Karpas-422 (cell line): ENCODE data around the gene RBFOX1. TPM values are rescaled to one million over a fixed set of nuclear protein-coding genes. Genes with fewer than 3 reads are reported as not detected.

Source experiments
- DNase-seq: peaks from one replicate; pipeline ENCODE4 v3.0.0-alpha.2; 2015
- H2AFZ ChIP-seq: fragments of 200-600 bp; sonication (generic); 2 replicates; pipeline ENCODE4 v1.6.1; 2014; ENCODE audit warnings: antibody characterized with exemption, low read length, mixed read lengths
- H3K27ac ChIP-seq: fragments of 200-600 bp; sonication (generic); 2 replicates; pipeline ENCODE4 v1.5.1; 2014; ENCODE audit warnings: mild to moderate bottlenecking, low read length, moderate library complexity
- H3K27me3 ChIP-seq: fragments of 200-600 bp; sonication (generic); 2 replicates; pipeline ENCODE4 v1.6.1; 2014; ENCODE audit warnings: low read length, mixed read lengths
- H3K36me3 ChIP-seq: fragments of 200-600 bp; sonication (generic); 2 replicates; pipeline ENCODE4 v1.6.1; 2014; ENCODE audit warnings: low read length, mixed read lengths; ENCODE audit not compliant: insufficient read depth
- H3K4me1 ChIP-seq: fragments of 200-600 bp; sonication (generic); 2 replicates; pipeline ENCODE4 v1.6.1; 2014; ENCODE audit warnings: mild to moderate bottlenecking, low read length, mixed read lengths
- H3K4me2 ChIP-seq: fragments of 200-600 bp; sonication (generic); 2 replicates; pipeline ENCODE4 v1.6.1; 2014; ENCODE audit warnings: low read length, low read depth, mild to moderate bottlenecking; ENCODE audit not compliant: poor library complexity, severe bottlenecking
- H3K4me3 ChIP-seq: fragments of 200-600 bp; sonication (generic); 2 replicates; pipeline ENCODE4 v1.5.1; 2014; ENCODE audit warnings: mild to moderate bottlenecking, antibody characterized with exemption, low read length, mixed read lengths
- H3K79me2 ChIP-seq: fragments of 200-600 bp; sonication (generic); 2 replicates; pipeline ENCODE4 v1.6.1; 2014; ENCODE audit warnings: mild to moderate bottlenecking, low read length, mixed read lengths
- H3K9ac ChIP-seq: fragments of 200-600 bp; sonication (generic); 2 replicates; pipeline ENCODE4 v1.6.0; 2014; ENCODE audit warnings: low read length
- H3K9me2 ChIP-seq: fragments of 200-600 bp; sonication (generic), shearing (Covaris generic); replicated peaks from 2 replicates; pipeline ENCODE4 v1.6.0; 2014; ENCODE audit warnings: mild to moderate bottlenecking, low read length, moderate library complexity; ENCODE audit not compliant: insufficient read depth
- H3K9me3 ChIP-seq: fragments of 300-700, 200-600 bp; sonication (generic); 2 replicates; pipeline ENCODE4 v1.6.1; 2014; ENCODE audit warnings: low read length, mixed read lengths
- H4K20me1 ChIP-seq: fragments of 200-600 bp; sonication (generic); 2 replicates; pipeline ENCODE4 v1.6.1; 2014; ENCODE audit warnings: mild to moderate bottlenecking, antibody characterized with exemption, low read length, low read depth; ENCODE audit not compliant: insufficient read depth
- total RNA-seq: library from RNA; depleted of rRNA; stranded (reverse); fragments of >200 nt; shearing (Covaris generic); gene quantifications from 2 replicates; pipeline ENCODE4 v1.2.3, GENCODE V29; 2014; ENCODE audit warnings: low replicate concordance

The RBFOX1 gene
- total RNA-seq, 1 experiment from 2014 or later = 1.3 TPM

DNA sequence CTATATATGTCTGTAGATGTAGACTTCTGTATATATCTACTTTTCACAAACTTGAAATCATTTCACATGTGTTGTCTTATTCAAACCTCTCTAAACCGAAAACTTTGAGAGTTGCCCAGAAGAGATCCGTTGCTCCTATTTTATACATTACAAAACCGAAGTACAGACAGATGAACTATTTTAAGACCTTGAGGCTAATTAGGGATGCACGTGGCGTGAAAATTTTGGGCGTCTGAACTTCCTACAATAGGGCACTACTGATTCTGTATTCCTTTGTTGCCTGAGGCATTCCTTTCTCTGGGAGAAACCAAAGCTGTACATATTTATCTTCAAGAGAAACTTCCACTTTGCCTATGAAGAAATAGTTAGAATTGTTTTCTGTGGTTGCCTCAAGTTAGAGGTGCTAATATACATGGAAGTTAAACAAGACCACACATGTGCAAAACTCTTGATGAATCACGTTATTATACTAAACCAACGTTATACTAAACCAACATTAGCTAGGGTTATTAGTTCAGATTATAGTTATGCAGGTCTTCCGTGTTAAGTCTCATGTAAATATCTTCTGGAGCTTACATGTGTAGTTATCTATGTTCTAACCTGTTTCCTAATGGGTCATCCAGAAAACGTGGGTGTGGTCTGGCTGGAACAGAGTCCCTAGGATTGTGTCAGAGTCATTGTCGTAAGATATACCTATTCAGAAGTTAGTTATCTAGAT lies 111.2 kb downstream of the RBFOX1 start:
- H3K9ac ChIP-seq = no peak overlapping the region
- H3K9me2 ChIP-seq = no peaks in the 10 kb centered on the region
- no peak overlapping the region for H3K4me2 ChIP-seq
- no peaks in the 10 kb centered on the region for H3K4me1 ChIP-seq
- H3K79me2 ChIP-seq = no peaks in the 10 kb centered on the region
- H2AFZ ChIP-seq = no peak overlapping the region
- H3K36me3 ChIP-seq = no peaks in the 10 kb centered on the region
- peaks cover 8% of the 10 kb centered on the region for H3K9me3 ChIP-seq
- no peaks in the 10 kb centered on the region for H3K27me3 ChIP-seq
- no peak overlapping the region for H3K4me3 ChIP-seq
- no peak for DNase-seq
- H3K27ac ChIP-seq = no peak overlapping the region
- H4K20me1 ChIP-seq = no peaks in the 10 kb centered on the region

DNA sequence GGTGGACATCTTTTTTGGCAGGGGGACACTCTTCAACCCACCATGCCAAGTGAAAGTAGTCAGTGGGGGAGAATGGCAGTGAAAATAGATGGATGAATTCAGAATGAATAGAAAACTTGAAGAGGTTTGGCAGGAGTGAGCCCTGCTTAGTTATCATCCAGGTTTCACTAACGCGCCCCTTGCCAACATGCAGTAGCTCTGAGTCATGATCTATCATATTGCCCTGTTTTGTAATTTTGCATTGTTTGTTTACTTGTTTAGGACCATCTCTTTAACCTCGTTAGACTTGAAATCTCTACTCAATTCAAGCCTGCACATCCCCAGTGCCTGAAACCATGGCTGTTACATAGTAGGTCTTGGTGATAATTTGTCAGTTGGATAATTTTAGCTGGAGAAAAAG lies 116.7 kb downstream of the RBFOX1 start:
- peaks cover 11% of the 10 kb centered on the region for H3K9me3 ChIP-seq
- no peak overlapping the region for H3K4me2 ChIP-seq
- no peaks in the 10 kb centered on the region for H4K20me1 ChIP-seq
- H3K4me1 ChIP-seq = no peaks in the 10 kb centered on the region
- H3K36me3 ChIP-seq = no peaks in the 10 kb centered on the region
- no peaks in the 10 kb centered on the region for H3K79me2 ChIP-seq
- DNase-seq = no peak
- H2AFZ ChIP-seq = no peak overlapping the region
- no peak overlapping the region for H3K9ac ChIP-seq
- no peaks in the 10 kb centered on the region for H3K9me2 ChIP-seq
- H3K27ac ChIP-seq = no peak overlapping the region
- no peak overlapping the region for H3K4me3 ChIP-seq
- H3K27me3 ChIP-seq = no peaks in the 10 kb centered on the region

DNA sequence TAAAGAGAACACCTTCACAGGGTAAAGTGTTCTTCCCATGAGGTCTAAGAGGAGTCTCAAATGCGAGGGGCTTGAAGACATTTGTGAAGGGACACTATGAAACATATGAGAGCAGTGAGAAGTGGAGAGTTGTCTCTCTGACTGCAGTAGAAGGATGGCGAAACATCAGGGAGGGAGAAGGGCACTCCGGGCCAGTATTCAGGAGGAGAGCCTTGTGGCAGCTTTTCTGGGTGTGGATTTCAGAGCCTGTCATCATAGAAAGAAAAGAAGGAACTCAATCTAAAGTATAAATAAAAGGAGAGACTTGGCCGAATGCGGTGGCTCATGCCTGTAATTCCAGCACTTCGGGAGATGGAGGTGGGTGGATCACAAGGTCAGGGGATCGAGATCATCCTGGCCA lies 117.2 kb downstream of the RBFOX1 start:
- DNase-seq = no peak
- H3K9me3 ChIP-seq = peaks cover 11% of the 10 kb centered on the region
- H3K4me3 ChIP-seq = no peak overlapping the region
- no peak overlapping the region for H2AFZ ChIP-seq
- no peaks in the 10 kb centered on the region for H3K27me3 ChIP-seq
- no peak overlapping the region for H3K9ac ChIP-seq
- H4K20me1 ChIP-seq = no peaks in the 10 kb centered on the region
- H3K36me3 ChIP-seq = no peaks in the 10 kb centered on the region
- no peaks in the 10 kb centered on the region for H3K4me1 ChIP-seq
- H3K79me2 ChIP-seq = no peaks in the 10 kb centered on the region
- H3K27ac ChIP-seq = no peak overlapping the region
- H3K9me2 ChIP-seq = no peaks in the 10 kb centered on the region
- H3K4me2 ChIP-seq = no peak overlapping the region

DNA sequence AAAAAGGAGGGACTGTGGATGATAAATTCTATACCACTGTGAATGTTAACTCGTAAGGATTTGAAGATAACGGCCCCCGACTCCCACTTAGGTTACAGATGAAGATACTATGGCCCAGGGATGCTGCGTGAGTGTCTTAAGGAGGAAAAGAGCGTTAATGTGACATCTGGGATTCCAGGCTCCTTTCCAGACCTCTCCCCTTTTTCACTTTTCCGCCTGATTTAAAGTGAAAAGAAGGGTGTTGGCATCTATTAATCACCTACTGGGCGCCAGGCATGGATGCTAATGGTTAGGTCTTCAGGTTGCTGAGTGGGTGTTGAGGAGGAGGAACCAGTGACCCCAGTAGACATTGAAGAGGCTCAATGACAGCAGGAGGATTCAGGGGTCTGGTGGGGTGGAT lies 117.8 kb downstream of the RBFOX1 start:
- no peaks in the 10 kb centered on the region for H3K36me3 ChIP-seq
- no peaks in the 10 kb centered on the region for H4K20me1 ChIP-seq
- H3K27me3 ChIP-seq = no peaks in the 10 kb centered on the region
- H3K9me2 ChIP-seq = no peaks in the 10 kb centered on the region
- no peaks in the 10 kb centered on the region for H3K79me2 ChIP-seq
- no peak overlapping the region for H3K4me2 ChIP-seq
- H3K9ac ChIP-seq = no peak overlapping the region
- no peak overlapping the region for H3K4me3 ChIP-seq
- no peak overlapping the region for H3K27ac ChIP-seq
- H3K9me3 ChIP-seq = peaks cover 18% of the 10 kb centered on the region
- no peak overlapping the region for H2AFZ ChIP-seq
- no peak for DNase-seq
- no peaks in the 10 kb centered on the region for H3K4me1 ChIP-seq

DNA sequence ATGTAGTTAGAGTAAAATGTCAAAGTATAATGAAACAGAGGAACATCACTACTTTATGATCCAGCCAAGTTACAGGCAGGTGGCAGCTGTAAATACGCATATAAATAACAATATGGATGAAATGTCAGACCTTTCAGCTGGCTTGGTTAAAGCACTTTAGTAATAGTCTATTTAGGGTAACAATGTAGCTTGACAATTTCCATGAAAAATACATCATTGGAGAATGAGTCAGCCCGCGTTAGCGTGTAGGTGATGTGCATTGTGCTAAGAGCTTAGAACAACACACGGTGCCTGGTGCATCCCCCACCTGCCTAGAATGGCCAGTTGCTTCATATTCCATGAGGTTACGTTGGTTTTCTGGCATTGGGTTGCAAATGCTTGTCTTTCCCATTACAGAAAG lies 119.4 kb downstream of the RBFOX1 start:
- no peak for DNase-seq
- no peaks in the 10 kb centered on the region for H3K36me3 ChIP-seq
- no peak overlapping the region for H3K27ac ChIP-seq
- no peaks in the 10 kb centered on the region for H4K20me1 ChIP-seq
- H3K27me3 ChIP-seq = no peaks in the 10 kb centered on the region
- no peaks in the 10 kb centered on the region for H3K4me1 ChIP-seq
- peaks cover 21% of the 10 kb centered on the region for H3K9me3 ChIP-seq
- no peaks in the 10 kb centered on the region for H3K79me2 ChIP-seq
- H3K9me2 ChIP-seq = no peaks in the 10 kb centered on the region
- H3K9ac ChIP-seq = no peak overlapping the region
- H2AFZ ChIP-seq = no peak overlapping the region
- no peak overlapping the region for H3K4me3 ChIP-seq
- H3K4me2 ChIP-seq = no peak overlapping the region

DNA sequence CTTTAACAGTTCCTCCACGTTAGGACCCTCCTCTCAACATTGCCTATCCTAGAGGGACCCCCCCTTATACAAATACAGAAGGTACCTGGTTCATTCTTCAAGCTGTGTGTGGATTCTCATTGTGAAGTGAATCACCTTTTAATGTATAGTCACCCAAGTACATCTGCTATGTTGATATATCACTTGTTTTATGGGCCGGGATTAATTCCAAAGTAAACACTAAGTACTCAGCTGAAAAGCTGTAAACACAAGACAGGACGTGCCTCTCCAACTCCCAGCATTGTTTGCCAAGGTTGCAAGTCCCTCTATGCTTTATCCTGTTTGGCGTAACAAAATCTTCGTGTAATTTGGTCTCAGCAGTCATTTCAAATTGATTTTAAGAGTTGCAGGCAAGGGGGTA lies 123.6 kb downstream of the RBFOX1 start:
- DNase-seq = no peak
- Histone ChIP-seq H3K27me3 (no peaks in the 10 kb centered on the region), H3K27ac (no peak overlapping the region), H3K4me1 (no peaks in the 10 kb centered on the region), H3K4me2 (no peak overlapping the region), H3K9ac (no peak overlapping the region), H3K36me3 (no peaks in the 10 kb centered on the region), H3K4me3 (no peak overlapping the region), H2AFZ (no peak overlapping the region), H4K20me1 (no peaks in the 10 kb centered on the region), H3K9me3 (peaks cover 19% of the 10 kb centered on the region), H3K9me2 (no peaks in the 10 kb centered on the region), H3K79me2 (no peaks in the 10 kb centered on the region)

DNA sequence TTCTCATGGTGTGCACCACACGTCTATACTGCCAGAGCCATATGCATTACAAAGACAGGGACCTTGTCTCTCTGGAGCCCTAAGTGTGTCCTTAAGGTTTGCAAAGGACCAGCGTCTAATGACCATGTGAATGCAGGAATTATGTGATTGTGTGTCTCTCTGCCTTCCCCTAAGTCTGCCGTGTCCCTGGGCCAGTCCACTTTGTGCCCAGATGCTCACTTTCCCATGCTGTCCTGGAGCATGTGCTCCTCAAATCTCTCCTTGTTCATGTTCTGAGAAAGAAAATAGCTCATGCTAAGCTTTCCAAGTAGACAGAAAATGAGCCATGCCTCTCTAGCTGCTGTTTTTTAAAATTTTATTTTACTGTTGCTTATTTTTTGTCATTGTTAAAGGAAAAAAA lies 125.5 kb downstream of the RBFOX1 start:
- Histone ChIP-seq H3K9ac (no peak overlapping the region), H3K9me2 (no peaks in the 10 kb centered on the region), H3K4me3 (no peak overlapping the region), H3K4me2 (no peak overlapping the region), H4K20me1 (no peaks in the 10 kb centered on the region), H3K79me2 (no peaks in the 10 kb centered on the region), H3K4me1 (no peaks in the 10 kb centered on the region), H2AFZ (no peak overlapping the region), H3K27me3 (no peaks in the 10 kb centered on the region), H3K9me3 (peaks cover 16% of the 10 kb centered on the region), H3K27ac (no peak overlapping the region), H3K36me3 (no peaks in the 10 kb centered on the region)
- no peak for DNase-seq

DNA sequence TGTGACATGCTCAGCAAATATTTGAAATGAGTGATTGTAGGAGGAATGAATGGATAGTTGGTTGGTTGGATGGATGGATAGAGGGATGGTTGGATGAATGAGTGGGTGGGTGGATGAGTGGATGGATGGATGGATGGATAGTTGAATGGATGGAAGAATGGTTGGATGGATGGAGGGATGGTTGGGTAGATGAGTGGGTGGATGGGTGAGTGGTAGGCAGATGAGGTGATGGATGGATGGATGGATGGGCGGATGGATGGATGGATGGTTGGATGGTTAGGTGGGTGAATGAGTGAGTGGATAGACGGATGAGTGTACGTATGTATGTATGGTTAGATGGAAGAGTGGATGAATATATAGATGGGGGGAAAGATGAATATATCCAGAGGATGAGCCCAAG lies 137.7 kb downstream of the RBFOX1 start:
- no peaks in the 10 kb centered on the region for H3K36me3 ChIP-seq
- H3K4me2 ChIP-seq = no peak overlapping the region
- no peaks in the 10 kb centered on the region for H4K20me1 ChIP-seq
- no peaks in the 10 kb centered on the region for H3K79me2 ChIP-seq
- DNase-seq = no peak
- H3K9me3 ChIP-seq = peaks cover 7% of the 10 kb centered on the region; the same call in 1 of the 2 replicates
- no peak overlapping the region for H3K27ac ChIP-seq
- no peak overlapping the region for H3K4me3 ChIP-seq
- H2AFZ ChIP-seq = no peak overlapping the region
- H3K4me1 ChIP-seq = no peaks in the 10 kb centered on the region
- no peaks in the 10 kb centered on the region for H3K27me3 ChIP-seq
- H3K9ac ChIP-seq = no peak overlapping the region
- H3K9me2 ChIP-seq = no peaks in the 10 kb centered on the region; the same call in 1 of the 2 replicates
